Glomerular endothelial cell (primary cell): ENCODE data around the gene AP4B1. TPM values are rescaled to one million over a fixed set of nuclear protein-coding genes. Genes with fewer than 3 reads are reported as not detected.

ENCODE experiments used
- DNase-seq: peaks from one replicate; pipeline ENCODE4 v3.0.0-alpha.2; 2011; ENCODE audit warnings: low read depth, low spot score; ENCODE audit errors: extremely low read depth
- total RNA-seq: library from RNA; depleted of rRNA; stranded (reverse); fragments of >200 nt; gene quantifications from 2 replicates; pipeline ENCODE4 v1.2.3, GENCODE V29; 2015

AP4B1 gene
- total RNA-seq, 1 donor from 2014 or later, result 25.5 TPM

DNA sequence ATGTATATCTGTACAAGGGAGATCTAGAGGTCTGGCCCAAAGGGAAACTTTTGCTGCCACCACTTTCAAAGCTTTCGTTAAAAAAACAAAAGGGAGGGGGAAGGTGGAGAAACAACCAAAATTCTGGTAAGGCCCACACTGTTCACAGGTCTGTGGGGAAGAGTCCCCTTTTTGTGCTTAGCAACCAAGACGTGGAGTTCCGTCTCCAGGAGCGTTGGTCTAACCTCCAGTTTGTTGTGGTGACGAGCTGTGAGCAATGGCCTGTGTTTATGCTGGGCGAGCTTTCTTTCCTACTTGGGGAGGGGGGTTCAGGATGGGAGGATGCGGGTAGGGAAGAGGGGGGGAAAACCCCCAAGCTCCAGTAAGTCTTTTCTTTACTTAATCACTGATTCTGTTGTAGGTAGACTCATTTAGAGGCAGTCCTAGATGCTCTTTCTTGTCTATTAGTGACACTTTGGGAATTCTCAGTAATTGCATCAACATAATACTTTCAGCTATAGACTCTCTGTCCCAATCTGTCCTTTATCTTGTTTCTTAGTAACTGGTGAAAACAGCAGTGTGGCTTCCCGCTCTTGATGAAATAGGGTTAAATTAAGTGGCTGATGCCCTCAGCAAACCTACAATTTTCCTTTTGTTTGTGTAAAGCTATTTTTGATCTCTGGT is 26.0 kb upstream of the AP4B1 start:
- DNase-seq, result no peak

DNA sequence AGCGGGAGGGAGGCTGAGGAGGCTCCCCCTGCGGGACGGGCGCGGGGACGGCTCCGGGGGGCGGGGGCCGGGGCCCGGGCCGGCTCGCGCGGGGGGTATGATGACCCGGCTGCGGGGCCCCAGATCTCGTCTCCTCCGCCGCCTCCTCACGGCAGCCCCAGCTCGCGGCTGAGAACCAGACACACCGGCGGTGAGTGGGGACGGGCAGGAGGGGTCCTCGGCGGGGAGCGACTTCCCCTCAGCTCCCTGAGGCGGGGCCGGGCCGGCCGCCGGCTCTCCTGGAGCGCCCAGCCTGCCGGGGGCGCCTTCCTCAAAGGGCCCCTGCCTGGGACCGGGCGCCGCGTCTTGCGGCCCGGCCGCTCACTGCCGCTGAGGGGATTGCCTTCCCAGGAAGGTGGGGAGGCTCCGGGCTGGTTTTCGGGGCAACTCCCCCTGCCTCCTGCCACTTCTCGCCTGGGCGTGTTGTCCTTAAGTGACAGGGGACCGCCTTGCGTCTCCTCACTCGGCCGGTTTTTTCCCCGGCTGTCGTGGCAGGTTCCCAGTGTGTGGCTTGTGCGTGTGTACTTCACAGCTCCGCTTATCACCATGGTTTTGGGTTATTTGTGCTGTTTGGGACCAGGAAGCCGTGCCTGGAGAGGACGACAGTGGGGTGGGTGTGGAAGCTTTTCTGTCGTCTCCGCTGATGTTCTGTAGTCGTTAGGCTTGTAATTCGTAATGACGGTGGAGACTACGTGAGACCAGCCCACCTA is 25.3 kb upstream of the AP4B1 start:
- DNase-seq, result no peak

DNA sequence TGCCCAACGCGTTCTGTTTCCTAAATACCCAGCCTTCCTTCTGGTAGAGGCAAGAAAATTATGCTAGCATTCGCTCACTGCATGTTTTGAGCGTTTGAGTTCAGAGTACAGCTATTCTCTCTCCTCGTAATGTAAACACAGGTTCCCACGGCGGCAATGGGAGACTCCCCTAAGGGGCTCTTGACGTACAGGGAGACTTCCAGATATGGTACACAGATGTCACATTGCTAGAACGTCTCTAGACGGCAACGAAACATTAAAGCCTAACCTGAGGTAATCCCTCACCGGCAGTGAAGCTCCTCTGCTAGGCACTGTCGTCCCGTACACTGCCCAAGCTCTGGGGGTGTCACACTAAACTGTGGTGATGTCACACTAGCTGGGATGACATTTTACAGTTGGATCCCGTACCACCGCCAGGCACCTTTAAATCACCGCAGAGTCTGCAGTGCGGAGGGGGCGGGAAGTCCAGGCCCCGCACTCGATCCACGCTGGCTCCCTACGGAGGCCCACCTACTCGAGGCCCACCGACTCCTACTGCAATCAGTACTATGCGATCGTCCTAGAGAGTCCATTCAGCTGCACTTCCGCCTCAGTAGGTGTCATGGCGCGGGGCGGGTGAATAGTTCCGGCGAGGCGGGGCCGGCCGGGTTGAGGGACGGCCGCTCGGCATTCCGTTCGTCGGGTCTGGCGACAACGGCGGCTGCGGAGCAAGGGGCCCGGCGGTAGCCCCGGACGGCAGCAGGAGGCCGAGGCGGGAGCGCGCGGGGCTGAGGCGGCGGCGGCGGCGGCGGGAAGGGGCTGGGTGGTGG is 24.5 kb upstream of the AP4B1 start, which contains the start of gene HIPK1:
Gene HIPK1, plus strand, starts transcription at position 384 of the 809 bp plus-strand sequence.
- no peak for DNase-seq

DNA sequence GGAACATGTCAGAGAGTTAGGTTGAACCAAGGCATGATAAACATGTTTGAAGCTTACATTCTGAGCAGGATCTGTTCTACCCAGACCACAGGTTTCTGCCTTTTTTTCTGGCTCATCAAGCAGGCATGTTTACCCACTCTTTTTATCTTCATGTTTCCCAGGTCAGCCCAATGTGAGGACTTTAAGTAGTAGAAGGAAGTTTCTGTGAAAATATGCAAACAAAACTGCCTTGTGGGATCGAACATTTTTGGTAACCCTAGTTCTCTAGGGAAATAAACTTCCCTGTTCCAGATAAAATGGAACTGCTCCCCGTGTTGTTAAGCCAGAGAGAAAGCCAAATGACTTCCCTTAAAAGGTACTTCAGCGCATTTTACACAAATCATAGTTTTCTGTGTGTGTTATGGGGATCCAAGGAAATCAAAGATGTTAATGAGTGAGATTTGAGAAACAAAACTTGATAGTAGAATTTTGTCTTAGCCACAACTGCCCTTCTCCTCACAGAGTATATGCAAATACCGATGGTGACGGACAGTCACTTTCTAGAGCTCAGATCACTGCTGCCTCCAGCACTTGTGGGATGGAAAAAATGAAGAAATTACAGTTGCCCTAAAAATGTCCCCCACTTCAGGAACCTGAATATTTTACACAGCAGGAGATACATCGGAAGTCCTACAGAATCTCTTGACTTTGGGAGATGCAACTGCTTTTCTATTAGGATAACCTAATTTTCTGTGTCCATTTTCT is 23.8 kb upstream of the AP4B1 start:
- no peak for DNase-seq

DNA sequence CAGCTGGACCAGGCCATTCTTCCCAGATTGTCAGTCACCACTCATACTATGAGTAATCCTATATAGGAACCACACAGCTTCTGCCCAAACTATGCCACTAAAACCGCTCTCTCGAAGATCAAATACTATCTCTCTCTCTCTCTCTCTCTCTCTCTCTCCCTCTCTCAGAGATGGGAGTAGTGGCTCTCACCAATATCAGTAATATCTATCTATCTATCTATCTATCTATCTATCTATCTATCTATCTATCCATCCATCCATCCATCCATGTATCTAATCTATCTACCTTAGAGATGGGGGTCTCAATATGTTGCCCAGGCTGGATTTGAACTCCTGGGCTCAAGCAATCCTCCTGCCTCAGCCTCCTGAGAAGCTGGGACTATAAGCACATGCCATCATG is 19.9 kb upstream of the AP4B1 start:
- no peak for DNase-seq

DNA sequence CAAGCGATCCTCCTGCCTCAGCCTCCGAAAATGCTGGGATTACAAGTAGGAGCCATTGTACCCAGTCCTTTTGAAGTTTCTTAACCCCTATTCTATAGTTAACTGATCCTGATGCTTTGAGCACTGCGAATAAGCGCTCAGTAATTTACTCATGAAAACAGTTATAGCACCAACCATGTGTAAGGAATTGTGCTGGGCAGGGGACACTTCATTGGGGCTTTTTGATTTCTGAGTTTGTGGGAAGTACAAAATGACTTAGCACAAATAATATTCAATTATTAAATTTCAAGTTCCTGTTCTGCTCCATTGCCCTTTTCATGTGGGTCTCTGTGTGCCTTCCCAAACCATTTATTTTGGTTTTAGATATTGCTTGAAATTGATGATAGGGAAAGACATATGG is 18.4 kb upstream of the AP4B1 start:
- no peak for DNase-seq

DNA sequence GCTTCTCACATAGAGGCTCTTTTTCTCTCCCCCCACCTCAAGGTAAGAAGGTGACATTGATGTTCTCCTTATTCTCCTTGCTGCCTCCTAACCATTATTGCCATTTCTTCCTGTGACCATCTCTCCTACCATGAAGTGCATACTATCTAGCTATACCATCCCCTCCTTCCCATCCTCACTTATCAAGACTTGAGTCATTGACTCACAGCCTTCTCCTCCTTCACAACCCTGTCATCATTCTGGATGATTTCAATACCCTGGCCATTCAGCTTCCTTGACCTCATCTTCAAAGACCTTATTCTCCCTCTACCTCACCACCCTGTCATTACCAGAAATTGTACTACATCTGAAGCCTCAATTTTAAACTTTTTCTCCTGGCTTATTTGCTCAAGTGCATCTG is 13.6 kb upstream of the AP4B1 start:
- no peak for DNase-seq

DNA sequence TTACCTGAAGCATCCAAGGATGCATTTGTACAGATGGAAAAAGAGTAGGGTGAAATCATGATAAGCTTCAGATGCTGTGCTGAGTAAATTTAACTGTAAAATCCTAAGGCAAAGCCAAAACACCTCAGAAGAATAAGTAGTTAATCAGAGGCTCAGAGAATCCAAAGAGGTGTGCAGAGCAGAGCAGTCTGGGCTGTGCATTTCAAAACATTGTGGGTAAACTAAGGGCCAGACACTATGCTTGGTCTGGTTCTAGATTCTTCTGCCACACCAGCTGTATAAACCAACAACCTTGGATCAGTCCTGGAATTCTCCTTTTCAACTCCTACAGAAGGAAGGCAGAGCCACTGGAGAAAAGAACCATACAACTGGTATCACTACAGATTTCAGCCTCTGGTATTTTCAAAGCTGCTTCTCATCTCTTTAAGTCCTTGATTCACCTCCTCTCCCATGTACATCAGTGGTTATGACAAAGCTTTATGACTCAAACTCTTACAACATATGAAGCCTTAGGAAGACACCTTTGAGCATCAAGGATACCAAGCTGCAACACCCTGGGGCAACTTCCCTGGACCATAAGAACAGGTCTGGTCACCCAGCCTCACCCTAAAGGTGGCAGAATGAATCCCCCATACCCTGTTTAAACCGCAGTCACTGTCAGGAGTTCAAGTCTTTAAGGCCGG is 12.9 kb upstream of the AP4B1 start:
- no peak for DNase-seq

DNA sequence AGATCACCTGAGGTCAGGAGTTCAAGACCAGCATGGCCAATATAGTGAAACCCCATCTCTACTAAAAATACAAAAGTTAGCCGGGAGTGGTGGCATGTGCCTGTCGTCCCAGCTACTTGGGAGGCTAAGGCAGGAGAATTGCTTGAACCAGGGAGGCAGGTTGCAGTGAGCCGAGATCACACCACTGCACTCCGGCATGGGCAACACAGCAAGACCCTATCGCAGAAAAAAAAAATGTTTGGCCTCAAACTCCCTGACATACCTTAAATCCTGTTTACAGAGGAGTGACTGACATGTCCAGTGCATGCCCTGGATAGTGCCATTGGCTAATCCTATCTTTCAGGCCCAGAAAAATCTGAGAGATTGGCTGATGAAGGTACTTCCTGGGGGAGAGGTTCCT is 12.4 kb upstream of the AP4B1 start:
- DNase-seq, result no peak

DNA sequence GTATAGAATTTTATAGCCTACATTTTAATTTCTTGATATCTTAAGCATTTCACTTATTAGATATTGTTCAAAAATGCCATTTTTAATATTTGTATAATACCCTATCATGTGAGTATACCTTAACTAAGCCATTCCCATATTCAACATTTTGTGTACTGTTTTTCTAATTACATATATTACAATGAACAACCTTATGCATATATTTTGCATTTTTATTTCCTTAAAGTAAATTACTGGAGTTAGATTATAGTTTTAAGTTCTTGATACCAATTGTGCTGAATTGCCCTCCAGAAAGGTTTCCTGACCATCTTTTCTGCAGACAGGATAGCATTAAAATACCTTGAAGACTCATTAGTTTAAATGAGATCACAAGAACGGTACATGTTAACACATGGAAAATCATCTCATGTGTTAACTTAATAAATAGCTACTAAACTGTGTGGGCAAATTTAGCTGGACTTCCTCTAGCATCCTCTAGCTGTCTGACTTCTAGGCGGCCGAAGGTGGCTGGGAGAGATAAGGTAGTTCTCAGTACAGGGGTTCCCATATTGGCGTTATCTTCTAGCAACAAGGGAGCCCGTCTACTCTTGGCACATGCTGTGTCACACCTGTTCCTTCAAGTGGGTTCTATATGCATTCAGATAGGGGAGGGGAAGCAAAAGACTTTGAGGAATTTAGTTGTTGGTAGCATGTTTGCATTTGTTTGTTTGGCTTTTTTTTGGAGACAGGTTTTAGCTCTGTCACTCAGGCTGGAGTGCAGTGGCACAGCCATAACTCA is 9.5 kb upstream of the AP4B1 start:
- no peak for DNase-seq

DNA sequence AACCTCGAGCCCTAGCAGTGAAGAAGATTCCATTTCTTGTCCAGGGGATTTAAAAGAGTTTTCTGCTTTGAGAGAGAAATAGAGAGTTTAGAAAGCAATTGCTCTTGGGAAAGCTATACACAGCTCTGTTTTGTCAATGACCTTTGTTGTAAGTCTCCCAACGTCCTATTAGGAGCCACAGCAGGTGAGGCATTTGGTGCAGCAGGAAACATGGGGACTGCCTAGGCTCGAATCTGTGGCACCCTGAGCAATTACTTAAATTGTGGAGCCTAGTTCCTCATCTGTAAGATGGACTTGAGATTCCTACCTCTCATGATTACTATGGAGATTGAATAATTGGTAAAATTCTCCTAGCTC is 8.7 kb upstream of the AP4B1 start:
- no peak for DNase-seq

DNA sequence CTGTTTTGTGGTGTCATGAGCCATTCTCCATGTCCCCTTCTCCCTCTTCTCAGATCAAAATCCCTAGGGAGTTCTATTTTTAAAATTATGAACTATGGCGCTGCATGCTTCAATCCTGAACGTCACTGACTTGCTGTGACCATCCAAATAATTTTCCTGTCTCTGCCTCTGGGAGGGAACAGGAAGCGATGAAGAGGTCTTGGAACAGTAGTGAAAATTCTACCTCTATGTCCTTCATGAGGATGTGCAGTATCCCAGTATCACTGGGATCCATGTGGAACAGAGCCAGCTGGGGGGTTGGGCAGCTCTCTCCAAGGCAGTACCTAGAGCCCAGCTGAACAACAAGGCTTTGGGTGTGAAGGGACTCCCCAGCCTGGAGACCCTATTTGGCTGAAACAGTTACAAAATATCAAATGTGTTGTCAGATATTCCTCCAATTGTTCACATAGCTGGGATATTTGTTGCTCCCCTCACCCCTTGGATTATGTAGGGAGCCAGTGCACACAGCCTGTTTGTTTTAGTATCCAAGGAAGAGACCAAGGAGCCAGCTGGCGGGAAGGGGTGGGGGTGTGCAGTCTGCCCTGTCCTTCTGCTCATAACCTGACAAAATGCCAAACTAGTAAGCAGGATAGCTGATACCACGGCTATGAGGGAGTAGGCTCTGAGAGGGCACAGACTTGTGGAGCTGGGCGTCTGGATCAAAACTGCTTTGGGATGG is 8.2 kb upstream of the AP4B1 start:
- DNase-seq, result no peak

DNA sequence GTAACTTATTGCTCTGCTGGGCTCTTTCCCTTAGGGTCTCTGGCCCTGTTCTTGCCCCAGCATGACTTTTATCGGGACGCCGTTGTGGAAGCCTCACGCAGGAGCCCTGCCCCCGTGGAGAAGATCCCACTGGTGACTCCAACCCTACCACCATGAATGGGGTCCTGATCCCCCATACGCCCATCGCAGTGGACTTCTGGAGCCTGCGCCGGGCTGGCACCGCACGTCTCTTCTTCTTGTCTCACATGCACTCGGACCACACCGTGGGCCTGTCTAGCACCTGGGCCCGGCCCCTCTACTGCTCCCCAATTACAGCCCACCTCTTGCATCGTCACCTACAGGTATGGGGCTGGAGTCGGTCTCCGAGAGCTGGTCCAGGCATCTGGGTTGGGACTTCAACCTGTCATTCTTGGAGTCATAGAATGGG is 849 bp upstream of the AP4B1 start:
- no peak for DNase-seq

DNA sequence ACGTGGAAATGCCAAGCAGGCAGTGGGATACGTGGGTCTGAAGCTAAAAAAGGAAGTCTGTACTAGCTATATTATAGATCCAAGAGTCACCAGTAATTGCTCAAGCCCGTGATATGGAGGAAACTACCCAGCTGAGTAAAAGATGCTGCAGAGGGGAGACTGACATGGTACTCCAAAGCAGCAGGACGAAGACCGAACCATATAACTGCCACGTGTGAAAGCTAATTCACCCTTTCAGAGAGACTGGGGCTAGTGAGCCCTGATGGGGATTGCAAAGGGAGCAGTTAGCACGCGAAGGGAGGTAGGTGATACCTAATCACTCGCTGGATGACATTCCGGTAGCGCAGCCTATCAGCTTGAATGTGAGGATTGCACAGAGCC is 316 bp downstream of the AP4B1 start:
- no peak for DNase-seq

DNA sequence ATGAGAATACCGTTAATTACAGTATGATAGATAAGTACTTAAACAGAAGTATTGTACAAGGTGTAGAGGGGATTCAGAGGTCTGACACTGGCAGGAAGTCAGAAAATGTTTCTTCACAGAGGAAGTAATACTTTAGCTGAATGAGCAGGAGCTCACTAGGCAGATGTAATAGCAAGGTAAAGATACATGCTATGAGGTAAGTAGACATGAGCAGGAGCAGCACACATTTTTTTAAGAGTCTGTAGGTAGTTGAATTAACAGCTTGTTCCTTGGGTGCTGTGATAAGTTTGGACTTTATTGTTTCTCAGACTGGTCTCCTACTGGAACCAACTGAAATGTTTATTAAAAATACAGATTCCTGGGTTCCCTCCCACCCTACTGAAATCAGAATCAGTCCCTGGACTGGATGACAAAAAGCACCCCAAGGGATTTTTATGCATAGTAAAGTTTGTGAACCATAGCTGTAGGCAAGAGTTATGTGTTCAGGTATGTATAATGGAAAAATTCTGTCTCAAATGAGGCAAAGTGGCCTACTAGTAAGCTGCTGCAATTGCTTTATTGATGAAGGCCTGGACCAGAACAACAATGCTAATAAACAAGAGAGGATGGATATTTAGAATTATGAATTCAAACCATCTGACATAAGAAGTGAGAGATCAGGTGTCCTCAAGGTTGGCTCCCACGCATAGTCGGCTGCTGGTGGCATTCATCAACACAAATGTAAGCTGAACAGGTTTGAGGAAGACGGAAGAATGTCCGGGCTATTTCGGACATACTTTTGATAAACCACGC is 902 bp downstream of the AP4B1 start:
- DNase-seq, result no peak

DNA sequence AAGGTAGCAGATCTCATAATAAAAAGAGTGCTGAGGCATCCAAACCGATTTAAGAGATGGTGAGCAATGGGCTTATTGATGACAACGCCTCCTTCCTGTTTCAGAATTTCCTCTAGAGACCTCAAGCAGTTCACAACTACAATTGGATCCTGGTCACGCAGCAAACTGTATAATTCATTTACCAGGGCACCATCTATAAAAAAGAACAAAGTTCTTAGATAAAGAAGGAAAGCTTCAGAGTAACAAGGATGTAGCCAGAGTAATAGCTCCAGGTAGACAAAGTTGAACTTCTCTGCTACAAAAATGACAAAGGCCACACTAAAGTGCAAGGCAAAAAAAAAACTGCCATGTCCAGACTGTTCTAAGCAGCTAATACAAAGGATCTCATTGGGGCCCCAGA is 3.4 kb downstream of the AP4B1 start:
- DNase-seq, result no peak

DNA sequence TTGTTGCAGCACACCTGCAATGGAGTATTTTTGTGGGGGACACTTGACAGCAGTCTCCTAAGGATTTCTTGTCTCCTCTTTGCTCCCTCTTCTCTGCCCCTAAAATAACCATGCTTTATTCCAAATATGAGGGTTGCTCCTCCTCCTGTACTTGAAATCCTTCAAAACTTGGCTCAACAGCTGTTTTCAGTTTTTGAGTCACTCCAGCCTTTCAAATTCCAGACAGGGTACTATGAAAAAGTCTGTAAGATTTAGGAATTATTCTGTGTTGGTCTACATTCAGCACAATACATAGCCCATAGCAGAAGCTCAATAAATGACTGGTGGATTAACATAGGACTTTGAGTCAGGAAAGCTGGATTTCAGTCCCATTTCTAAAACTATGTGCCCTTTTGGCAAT is 5.5 kb downstream of the AP4B1 start:
- no peak for DNase-seq

DNA sequence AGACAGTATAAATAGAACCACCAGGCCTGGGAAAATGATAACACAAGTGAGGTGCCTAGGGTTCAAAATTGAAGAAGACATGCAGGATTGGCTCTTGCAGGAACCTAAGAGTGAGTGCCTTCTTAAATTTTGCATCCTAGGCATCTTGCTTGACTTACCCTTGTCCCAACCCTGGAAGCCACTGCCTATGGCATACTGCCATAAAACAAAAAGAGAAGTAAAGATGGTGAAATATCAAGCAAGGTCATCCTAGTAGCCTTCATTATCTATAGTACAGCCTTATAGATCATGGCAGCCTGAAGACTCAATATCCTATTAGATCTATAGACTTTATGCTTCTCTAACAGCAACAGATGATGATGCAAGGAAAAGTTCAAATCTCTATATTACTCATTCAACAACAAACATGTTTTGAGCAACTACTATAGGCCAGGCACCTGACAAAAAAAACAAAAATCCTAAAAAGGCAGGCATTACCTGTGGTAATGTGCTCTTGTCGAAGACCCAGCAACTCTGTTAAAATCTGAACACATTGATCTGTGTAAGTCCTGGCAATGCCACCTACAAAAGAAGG is 6.3 kb downstream of the AP4B1 start:
- DNase-seq, result no peak
